Neural cell (in vitro differentiated cells): ENCODE data around the gene PCDHGB6. TPM values are rescaled to one million over a fixed set of nuclear protein-coding genes. Genes with fewer than 3 reads are reported as not detected.
"Not testable (repeated sequence)": the region's sequence is repeated elsewhere in the genome, so short reads cannot be mapped to it uniquely, and the experiment has no call there.

Experiments
- H2AFZ ChIP-seq: fragments of 200-600, 300-800 bp; sonication (generic), shearing (Covaris generic); 2 replicates; pipeline ENCODE4 v1.6.0; 2014; ENCODE audit warnings: low read depth, mild to moderate bottlenecking, antibody characterized with exemption, low read length, moderate library complexity
- H3F3A ChIP-seq: fragments of 200-600 bp; shearing (Covaris generic); 2 replicates; pipeline ENCODE4 v1.6.1; 2016; ENCODE audit warnings: mild to moderate bottlenecking, moderate library complexity, mixed read lengths, antibody characterized with exemption, low read length; ENCODE audit not compliant: insufficient read depth, poor library complexity, severe bottlenecking
- H3K27ac ChIP-seq: fragments of 200-600, 300-800 bp; sonication (generic), shearing (Covaris generic); 2 replicates; pipeline ENCODE4 v1.5.1; 2014; ENCODE audit warnings: mild to moderate bottlenecking, low read length, moderate library complexity
- H3K27me3 ChIP-seq: fragments of 300-800, 200-600 bp; sonication (generic), shearing (Covaris generic); 2 replicates; pipeline ENCODE4 v1.6.0; 2014; ENCODE audit warnings: mild to moderate bottlenecking, low read depth, low read length, moderate library complexity; ENCODE audit not compliant: insufficient read depth
- H3K36me3 ChIP-seq: fragments of 300-800, 200-600 bp; sonication (generic), shearing (Covaris generic); 2 replicates; pipeline ENCODE4 v1.5.1; 2014; ENCODE audit warnings: mild to moderate bottlenecking, antibody characterized with exemption, low read length, moderate library complexity; ENCODE audit not compliant: insufficient read depth
- H3K4me2 ChIP-seq: fragments of 300-800, 200-600 bp; sonication (generic), shearing (Covaris generic); 2 replicates; pipeline ENCODE4 v1.6.0; 2014; ENCODE audit warnings: mild to moderate bottlenecking, low read length
- H3K4me3 ChIP-seq: fragments of 300-800, 200-600 bp; sonication (generic), shearing (Covaris generic); 2 replicates; pipeline ENCODE4 v1.5.1; 2014; ENCODE audit warnings: mild to moderate bottlenecking, low read length, moderate library complexity
- H3K79me2 ChIP-seq: fragments of 200-600 bp; shearing (Covaris generic); replicated peaks from 2 replicates; pipeline ENCODE4 v1.6.0; 2014; ENCODE audit warnings: mild to moderate bottlenecking, low read length, moderate library complexity; ENCODE audit not compliant: insufficient read depth
- H3K9ac ChIP-seq: fragments of 300-800, 200-600 bp; sonication (generic), shearing (Covaris generic); 2 replicates; pipeline ENCODE4 v1.6.1; 2016; ENCODE audit warnings: mild to moderate bottlenecking, low read length, mixed read lengths
- H3K9me2 ChIP-seq: fragments of 200-600 bp; shearing (Covaris generic); 2 replicates; pipeline ENCODE4 v1.6.1; 2016; ENCODE audit warnings: mild to moderate bottlenecking, low read length, mixed read lengths; ENCODE audit not compliant: insufficient read depth
- H3K9me3 ChIP-seq: fragments of 200-600, 300-800 bp; sonication (generic), shearing (Covaris generic); 2 replicates; pipeline ENCODE4 v1.6.1; 2016; ENCODE audit warnings: mild to moderate bottlenecking, mixed run types, low read length, moderate library complexity, mixed read lengths
- H4K20me1 ChIP-seq: fragments of 200-600 bp; shearing (Covaris generic); 2 replicates; pipeline ENCODE4 v1.6.1; 2016; ENCODE audit warnings: mild to moderate bottlenecking, mixed run types; ENCODE audit not compliant: insufficient read depth
- CTCF ChIP-seq: fragments of 450-650 bp; IDR thresholded peaks from 2 replicates; pipeline ENCODE4 v1.5.1; 2014; ENCODE audit warnings: antibody characterized with exemption, mild to moderate bottlenecking, moderate library complexity; ENCODE audit not compliant: poor library complexity, severe bottlenecking
- EP300 ChIP-seq: fragments of 450-650 bp; conservative IDR thresholded peaks from 2 replicates; pipeline ENCODE4 v1.6.1; 2014; ENCODE audit warnings: antibody characterized with exemption, mild to moderate bottlenecking, moderate library complexity; ENCODE audit not compliant: poor library complexity, severe bottlenecking
- EZH2 ChIP-seq: fragments of 200-600, 300-800 bp; shearing (Covaris generic), sonication (generic); IDR thresholded peaks from 2 replicates; pipeline ENCODE4 v1.6.1; 2014; ENCODE audit warnings: antibody characterized with exemption, low read length, borderline replicate concordance, mild to moderate bottlenecking; ENCODE audit not compliant: insufficient read depth, poor library complexity, severe bottlenecking
- MXI1 ChIP-seq: fragments of 450-650 bp; conservative IDR thresholded peaks from 2 replicates; pipeline ENCODE4 v1.6.1; 2014; ENCODE audit warnings: antibody characterized with exemption, mild to moderate bottlenecking; ENCODE audit not compliant: poor library complexity, severe bottlenecking
- POLR2AphosphoS5 ChIP-seq: IDR thresholded peaks from 2 replicates; pipeline ENCODE4 v1.6.1; 2012
- RAD21 ChIP-seq: fragments of 450-650 bp; conservative IDR thresholded peaks from 2 replicates; pipeline ENCODE4 v1.6.1; 2014; ENCODE audit warnings: antibody characterized with exemption, mild to moderate bottlenecking, moderate library complexity
- REST ChIP-seq: IDR thresholded peaks from 2 replicates; pipeline ENCODE4 v1.6.1; 2012; ENCODE audit warnings: borderline replicate concordance
- SMC3 ChIP-seq: fragments of 450-650 bp; conservative IDR thresholded peaks from 2 replicates; pipeline ENCODE4 v1.6.1; 2014; ENCODE audit warnings: antibody characterized with exemption, mild to moderate bottlenecking, moderate library complexity; ENCODE audit not compliant: poor library complexity
- TAF1 ChIP-seq: IDR thresholded peaks from 2 replicates; pipeline ENCODE4 v1.6.1; 2012; ENCODE audit warnings: low read depth
- polyA minus RNA-seq: library from RNA; depleted of rRNA, polyadenylated mRNA; stranded (reverse); fragments of >200 nt; gene quantifications from 2 replicates; pipeline ENCODE4 v1.2.3, GENCODE V29; 2014
- polyA plus RNA-seq: library from polyadenylated mRNA; depleted of rRNA; stranded (reverse); fragments of >200 nt; gene quantifications from 2 replicates; pipeline ENCODE4 v1.2.3, GENCODE V29; 2014

PCDHGB6 gene
- polyA plus RNA-seq: 29.2 and 34.4 TPM in 2 replicates
- 97.4 and 98.9 TPM in 2 replicates for polyA minus RNA-seq

- Histone ChIP-seq H3K4me2 (peak within 1 kb of the TSS; percentile 48), H3K79me2 (peaks cover 29% of the 10 kb centered on the region), H3K4me3 (peak within 1 kb of the TSS; percentile 66), H3K27ac (peak within 1 kb of the TSS; percentile 86), H2AFZ (peak within 1 kb of the TSS; percentile 25), H3K9me3 (peaks cover 44% of the 10 kb centered on the region), H3K36me3 (peaks cover 31% of the 10 kb centered on the region), H3K9ac (peak within 1 kb of the TSS; percentile 71)
- H4K20me1 ChIP-seq, H3K27me3 ChIP-seq, H3K9me2 ChIP-seq, H3F3A ChIP-seq: not testable (repeated sequence)
- peak; percentile 80 for TF ChIP-seq SMC3
- peak; percentile 50 for TF ChIP-seq POLR2AphosphoS5
- peak; percentile 78 for TF ChIP-seq REST
- TF ChIP-seq CTCF: peak; percentile 86
- peak; percentile 88 for TF ChIP-seq RAD21
- peak; percentile 33 for TF ChIP-seq TAF1
Measured at GRCh38 chr5:141407790-141408505, at the start of gene PCDHGB6. Gene PCDHGB6 (plus strand): TSS chr5:141408021. CDS start chr5:141408203, 182 bp downstream.

- TF ChIP-seq TAF1: no peak
- TF ChIP-seq POLR2AphosphoS5: no peak
- no peak for TF ChIP-seq SMC3
- TF ChIP-seq EP300: no peak
- no peak for TF ChIP-seq REST
- TF ChIP-seq MXI1: no peak
- no peak for TF ChIP-seq CTCF
- no peak for TF ChIP-seq RAD21
- no peak for TF ChIP-seq EZH2
- no peaks in the 10 kb centered on the region for H3K36me3 ChIP-seq
- no peak within 1 kb of the TSS for H3K9ac ChIP-seq
- H2AFZ ChIP-seq: no peak within 1 kb of the TSS
- H3K79me2 ChIP-seq: no peaks in the 10 kb centered on the region
- no peak within 1 kb of the TSS for H3K4me2 ChIP-seq
- H3K9me3 ChIP-seq: peaks cover 48% of the 10 kb centered on the region
- no peaks in the 10 kb centered on the region for H3K27me3 ChIP-seq
- no peak within 1 kb of the TSS for H3K27ac ChIP-seq
- no peaks in the 10 kb centered on the region for H4K20me1 ChIP-seq
- H3K4me3 ChIP-seq: no peak within 1 kb of the TSS
- no peaks in the 10 kb centered on the region for H3F3A ChIP-seq
- no peaks in the 10 kb centered on the region for H3K9me2 ChIP-seq
Measured at GRCh38 chr5:141359790-141360426, 47.9 kb upstream of the PCDHGB6 start, which contains the start of gene PCDHGB2. Gene PCDHGB2 (plus strand): TSS chr5:141359994. CDS start chr5:141360136, 142 bp downstream.
